HG03280 (cell line): ENCODE measurements around the gene SORL1.
A peak's percentile ranks its signal among the peaks of the same experiment; 100 is the strongest.

Experiments
- ATAC-seq: cut with Tn5 transposase; IDR thresholded peaks from one replicate; pipeline ENCODE4 v1.9.1; 2021; ENCODE audit warnings: mild to moderate bottlenecking, moderate library complexity; ENCODE audit not compliant: unreplicated experiment

Gene SORL1

GRCh38 chr11:121654259-121654842, 202.2 kb downstream of the SORL1 start:
- ATAC-seq, result no peak

DNA sequence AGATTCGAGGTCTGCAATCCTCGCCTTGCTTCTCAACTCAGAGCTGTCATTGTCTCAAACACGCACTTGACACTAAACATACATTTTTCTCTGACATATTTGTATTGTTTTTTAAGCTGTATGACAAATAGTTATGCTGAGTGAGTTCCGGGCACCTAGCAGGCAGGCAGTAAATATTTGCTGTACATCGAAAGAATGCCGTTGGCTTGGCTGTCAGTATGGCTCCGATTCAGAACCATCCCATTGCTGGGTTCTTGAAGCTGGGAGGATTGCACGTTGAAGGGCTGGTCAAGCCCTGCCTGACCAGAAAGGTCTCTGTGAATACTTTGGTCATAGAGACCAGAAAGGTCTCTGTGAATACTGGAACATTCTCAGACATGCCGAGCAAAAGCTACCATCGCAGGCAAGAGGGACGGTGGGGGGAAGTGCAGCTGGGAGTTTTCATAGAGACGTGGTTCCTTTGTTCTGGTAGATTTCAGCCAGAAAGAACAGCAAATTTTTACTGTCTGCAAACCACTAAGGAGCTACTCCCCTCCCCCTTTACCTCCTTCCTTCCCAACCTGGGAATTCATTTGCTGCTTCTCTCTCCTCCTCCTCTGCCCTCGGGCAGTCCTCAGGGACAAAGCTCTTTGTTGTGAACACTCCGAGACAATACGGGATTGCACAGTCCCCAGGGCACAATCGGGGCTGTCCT, 202.9 kb downstream of the SORL1 start:
- no peak for ATAC-seq

DNA sequence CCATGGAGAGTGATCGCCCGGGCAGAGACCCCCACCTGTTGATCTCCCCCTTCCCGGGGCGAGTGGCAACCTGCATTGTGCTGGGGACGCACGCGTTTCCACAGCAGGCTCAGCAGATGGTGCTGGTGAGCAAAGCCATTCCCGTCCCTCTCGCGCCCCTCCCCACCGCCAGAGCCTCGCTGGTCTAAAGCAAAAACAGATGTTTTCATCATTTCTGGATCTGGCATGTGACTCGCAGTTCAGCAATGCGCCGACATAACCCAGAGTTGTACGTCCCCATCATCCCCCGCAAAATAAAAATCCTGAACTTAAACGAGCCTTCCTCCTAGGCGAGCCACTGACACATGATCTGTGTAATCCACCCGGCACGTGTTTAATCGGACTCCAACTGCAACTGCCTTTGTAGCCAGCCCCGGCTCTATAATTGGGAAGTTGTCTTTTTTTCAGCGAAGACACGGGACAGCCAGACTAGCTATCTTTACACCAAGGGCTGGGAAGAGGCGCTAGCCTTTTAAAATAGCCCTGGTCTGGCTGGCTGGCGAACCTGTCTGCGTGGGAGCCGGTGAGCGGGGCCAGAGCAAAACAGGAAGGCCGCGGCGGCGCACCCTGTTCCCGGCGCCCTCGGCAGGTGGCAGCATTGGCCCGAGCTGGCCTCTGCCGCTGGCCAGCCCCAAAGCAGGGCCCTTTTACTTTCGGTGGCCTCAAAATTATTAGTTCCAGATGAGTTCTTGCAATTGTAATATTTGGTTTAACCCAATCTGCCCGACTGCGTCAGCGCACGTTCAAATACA, 203.6 kb downstream of the SORL1 start:
- peak; percentile 91 for ATAC-seq

- ATAC-seq, result no peak
These were observed 204.4 kb downstream of the SORL1 start for GRCh38 chr11:121656328-121657090.

GRCh38 chr11:121657146-121657545, 205.0 kb downstream of the SORL1 start:
- ATAC-seq, result no peak

DNA sequence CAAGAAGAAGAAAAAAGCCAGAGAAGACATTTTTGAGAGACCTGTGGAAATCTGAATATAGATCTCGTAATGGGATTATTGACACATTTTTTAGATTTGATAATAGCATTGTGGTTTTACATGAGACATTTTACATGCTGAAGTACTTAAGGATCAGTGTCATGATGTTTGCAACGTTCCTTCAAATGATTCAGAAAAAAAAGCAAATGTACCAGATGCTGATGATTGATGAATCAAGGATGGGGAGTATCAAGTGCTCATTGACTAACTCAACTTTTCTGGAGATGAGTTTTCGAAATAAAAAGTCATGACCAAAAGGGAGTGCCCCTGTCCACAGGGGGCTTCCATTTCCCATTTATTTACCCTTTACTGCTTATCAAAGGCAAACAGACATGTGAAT, 207.7 kb downstream of the SORL1 start:
- ATAC-seq, result no peak

DNA sequence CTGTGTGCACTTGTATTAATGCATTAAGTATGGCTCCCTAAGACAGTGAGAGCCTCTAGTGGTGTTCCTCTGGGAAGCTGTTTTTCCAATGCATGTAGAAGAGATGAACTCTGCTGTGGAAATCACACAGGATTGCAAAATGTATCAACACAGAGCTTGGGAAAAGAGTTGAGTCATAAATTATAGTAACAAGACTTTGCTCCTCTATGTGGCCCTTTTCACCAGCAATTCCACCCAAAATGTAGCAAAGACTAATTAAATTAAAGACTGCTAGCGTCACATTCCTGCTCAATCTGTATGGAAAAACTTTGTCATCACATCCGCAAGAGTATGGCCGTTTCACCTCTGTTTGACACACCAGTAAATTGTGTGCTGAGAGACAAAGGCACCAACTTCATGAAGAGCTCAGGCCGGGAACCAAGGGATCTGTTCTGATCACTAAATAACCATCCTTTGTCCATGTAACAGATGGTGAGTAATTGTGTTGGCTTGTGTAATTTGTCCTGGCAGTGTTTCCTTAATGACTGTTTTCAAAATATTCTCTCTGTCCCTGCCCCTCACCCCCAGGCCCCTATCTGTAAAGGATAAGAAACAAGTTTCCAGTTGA, 209.9 kb downstream of the SORL1 start:
- ATAC-seq, result no peak

DNA sequence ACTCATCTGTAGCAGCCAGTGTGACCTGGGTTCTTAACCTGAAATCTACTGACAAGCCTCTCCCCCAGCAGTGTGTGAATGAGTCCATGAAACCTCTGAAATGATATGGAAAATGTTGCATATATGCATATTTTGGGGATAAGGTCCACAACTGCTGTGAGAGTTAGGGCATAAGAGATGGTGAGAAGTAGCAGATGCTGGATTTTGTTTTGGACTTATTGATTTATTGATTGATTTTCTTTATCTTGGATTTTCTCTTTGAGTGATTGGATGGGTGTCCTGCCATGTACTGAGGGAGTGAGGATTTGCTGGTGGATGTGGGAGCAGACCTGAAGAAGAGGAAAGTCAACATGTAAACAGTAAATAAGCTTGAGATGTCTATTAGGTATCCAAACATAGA, 212.0 kb downstream of the SORL1 start:
- no peak for ATAC-seq

DNA sequence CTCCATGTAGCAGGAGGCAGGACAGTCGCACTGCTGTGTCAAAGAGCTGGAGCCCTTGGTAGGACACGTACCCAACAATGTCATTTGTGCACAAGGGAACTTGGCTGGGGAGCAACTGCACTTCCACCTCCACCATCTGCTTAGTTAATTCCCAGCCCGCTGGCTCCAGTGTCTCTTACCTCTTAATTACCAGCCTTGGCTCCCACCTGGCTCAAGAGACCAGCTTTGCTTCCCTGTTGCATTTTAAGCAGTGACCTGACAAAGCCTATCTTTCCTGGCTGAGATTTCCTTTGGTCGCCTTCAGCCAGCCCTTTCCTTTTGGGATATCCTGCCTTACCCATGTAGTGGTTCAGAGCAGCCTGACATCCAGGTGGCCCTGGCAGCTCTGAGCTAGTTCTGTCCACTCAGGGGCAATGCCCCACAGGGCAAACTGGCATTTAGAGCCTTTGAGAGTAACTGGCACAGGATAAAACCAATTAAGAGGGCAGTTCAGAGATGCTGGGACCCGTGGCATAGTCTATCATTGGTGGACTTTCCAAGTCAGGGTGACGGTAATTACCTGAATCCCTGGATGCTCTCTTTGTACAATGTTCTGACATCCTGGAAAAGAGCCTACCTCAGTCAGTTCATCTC, 213.2 kb downstream of the SORL1 start:
- ATAC-seq, result no peak

DNA sequence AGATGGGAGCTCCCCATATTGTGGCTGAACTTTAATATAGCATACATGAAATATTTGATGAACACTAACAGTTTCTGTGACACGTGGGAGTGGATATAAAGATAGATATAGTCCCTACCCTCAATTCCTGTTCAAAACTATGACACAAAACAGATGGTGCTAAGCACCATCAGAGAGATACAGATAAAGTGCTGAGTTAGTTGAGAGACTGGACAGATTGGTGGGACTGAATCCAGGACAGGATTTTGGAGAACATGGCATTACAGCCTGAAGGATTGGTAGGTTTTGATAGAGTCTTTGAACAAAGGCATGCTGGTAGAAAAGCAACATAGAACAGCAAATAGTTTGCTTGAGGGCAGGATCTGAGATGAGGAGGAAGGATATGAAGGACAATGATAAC, 215.7 kb downstream of the SORL1 start:
- no peak for ATAC-seq

- no peak for ATAC-seq
These were observed 217.3 kb downstream of the SORL1 start for GRCh38 chr11:121669422-121669821.

DNA sequence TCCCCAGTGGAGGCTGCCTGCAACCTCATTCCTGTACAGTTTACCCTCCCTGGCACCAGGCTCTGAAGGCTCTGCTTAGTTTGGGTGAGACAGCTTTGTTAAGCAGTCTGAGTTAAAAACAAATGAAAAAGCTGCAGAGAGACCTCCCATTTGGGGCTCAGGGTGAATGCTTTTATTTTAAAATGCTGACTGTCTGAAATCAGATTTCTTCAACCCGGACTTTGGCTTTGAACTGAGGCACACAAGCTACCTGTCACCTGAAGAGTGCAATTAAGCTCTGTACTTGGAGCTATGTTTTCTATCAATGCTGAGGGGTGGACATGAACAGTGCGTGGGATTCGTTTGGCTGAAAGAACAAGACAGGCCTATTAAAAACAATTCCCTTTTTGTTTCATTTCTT, 218.2 kb downstream of the SORL1 start:
- no peak for ATAC-seq

- ATAC-seq, result no peak
These were observed 218.7 kb downstream of the SORL1 start for GRCh38 chr11:121670805-121671282.

DNA sequence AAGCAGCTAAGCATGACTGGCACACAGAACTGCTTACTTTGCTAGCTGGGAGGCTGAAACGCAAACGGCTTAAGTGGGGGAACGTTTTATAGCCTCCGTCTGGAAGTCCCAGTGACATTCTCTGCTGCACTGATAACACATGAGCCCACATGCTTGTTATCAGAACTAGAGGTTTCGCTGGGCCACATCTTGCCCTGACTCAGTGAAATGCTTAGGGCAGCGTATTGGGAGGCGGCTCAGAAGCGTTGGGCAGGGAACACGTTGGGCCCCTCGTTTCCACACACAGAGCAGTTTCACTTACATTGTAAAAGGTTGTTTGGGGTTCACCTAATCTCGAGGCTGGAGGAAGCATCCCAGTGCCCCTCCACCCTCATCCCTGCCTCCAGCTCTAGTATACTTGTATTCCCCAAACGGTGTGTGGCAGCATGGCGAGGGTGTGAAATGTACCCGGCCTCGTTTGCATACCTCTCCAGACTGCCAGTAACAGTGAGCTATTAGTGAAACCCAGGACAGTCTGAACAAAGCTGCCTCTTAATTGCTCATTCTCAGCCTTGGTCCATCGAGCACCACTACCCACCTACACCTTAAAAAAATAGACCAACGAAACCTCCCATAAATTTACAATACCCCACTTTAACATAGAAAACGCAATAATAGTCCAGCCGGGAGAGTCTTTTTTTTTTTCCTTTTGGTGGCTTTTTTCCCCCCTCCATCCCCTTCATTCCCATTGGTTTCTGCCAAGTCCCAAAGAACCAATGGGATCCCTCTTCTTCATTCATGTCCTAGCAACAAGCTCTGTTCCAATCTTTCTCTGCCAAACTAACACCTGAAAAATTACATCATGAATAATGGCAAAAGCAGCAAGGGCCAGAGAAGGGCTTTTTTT, 219.4 kb downstream of the SORL1 start:
- no peak for ATAC-seq

GRCh38 chr11:121672630-121673487, 220.7 kb downstream of the SORL1 start:
- ATAC-seq, result no peak

DNA sequence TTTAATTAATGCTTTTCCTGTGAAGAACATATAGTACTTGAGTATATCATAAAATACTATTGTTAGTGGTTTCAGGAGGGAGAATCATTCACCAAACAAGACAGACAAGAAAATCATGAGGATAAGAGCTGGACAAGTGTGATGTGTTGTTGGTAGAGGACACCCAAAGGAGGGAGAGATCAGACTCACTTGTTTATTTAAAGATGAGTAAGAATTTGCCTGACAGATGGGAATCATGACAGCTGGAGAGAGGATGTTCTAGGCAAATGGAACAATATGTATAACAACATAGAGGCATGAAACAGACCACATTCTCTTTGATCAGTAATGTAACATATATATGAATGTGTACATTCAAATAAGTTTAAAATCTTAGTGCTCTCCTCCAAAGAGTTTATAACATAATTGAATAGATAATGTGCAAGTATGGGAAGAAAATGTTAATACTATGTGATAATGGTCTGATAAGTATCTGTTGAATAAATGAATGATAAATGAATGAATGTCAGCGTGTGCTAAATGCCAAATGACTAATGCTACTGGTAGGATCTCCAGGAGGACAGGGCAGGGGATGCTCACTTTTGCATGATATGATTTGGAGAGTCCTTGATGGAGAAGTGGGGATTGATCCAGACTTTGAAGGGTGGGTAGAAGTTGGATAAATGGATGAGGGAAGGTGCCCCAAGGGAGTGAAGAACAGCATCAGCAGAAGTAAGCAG, 229.6 kb downstream of the SORL1 start:
- no peak for ATAC-seq
